Erythroblast (primary cell): Measurements from ENCODE around the gene PRMT7.

ENCODE experiments used
- DNase-seq, 2 experiments: peaks; one replicate each; lab custom pipeline; 2025; lab: John Stamatoyannopoulos, UW
- GATA1 ChIP-seq: IDR thresholded peaks from 2 replicates; pipeline ENCODE4 v1.6.1; 2011; ENCODE audit warnings: low read depth, mild to moderate bottlenecking, control low read depth, low read length, moderate library complexity
- POLR2A ChIP-seq: IDR thresholded peaks from 2 replicates; pipeline ENCODE4 v1.6.1; 2011; ENCODE audit warnings: mild to moderate bottlenecking, low read length

Gene PRMT7

GRCh38 chr16:68355447-68356248, 44.8 kb downstream of the PRMT7 start:
- TF ChIP-seq GATA1 (no peak), POLR2A (no peak)
- DNase-seq: no peak

GRCh38 chr16:68356249-68356918, 45.6 kb downstream of the PRMT7 start:
- no peak for DNase-seq
- TF ChIP-seq POLR2A: no peak
- TF ChIP-seq GATA1: no peak

GRCh38 chr16:68356919-68357286, 46.1 kb downstream of the PRMT7 start:
- TF ChIP-seq POLR2A (no peak), GATA1 (no peak)
- DNase-seq: no peak

GRCh38 chr16:68357521-68357922, 46.7 kb downstream of the PRMT7 start:
- no peak for DNase-seq
- no peak for TF ChIP-seq GATA1
- no peak for TF ChIP-seq POLR2A

- no peak for DNase-seq
- TF ChIP-seq POLR2A: no peak
- no peak for TF ChIP-seq GATA1
These were observed 47.1 kb downstream of the PRMT7 start for GRCh38 chr16:68357923-68358322.

- no peak for TF ChIP-seq GATA1
- no peak for TF ChIP-seq POLR2A
- DNase-seq: no peak
These were observed 48.1 kb downstream of the PRMT7 start for GRCh38 chr16:68358951-68359350.

GRCh38 chr16:68359398-68360191, 48.8 kb downstream of the PRMT7 start:
- TF ChIP-seq POLR2A (no peak), GATA1 (no peak)
- DNase-seq: no peak

- TF ChIP-seq POLR2A (no peak), GATA1 (no peak)
- no peak for DNase-seq
These were observed 49.7 kb downstream of the PRMT7 start for GRCh38 chr16:68360547-68360946.

GRCh38 chr16:68360956-68361355, 50.1 kb downstream of the PRMT7 start:
- no peak for DNase-seq
- no peak for TF ChIP-seq GATA1
- TF ChIP-seq POLR2A: no peak

GRCh38 chr16:68361485-68361884, 50.7 kb downstream of the PRMT7 start:
- DNase-seq: no peak
- TF ChIP-seq POLR2A (no peak), GATA1 (no peak)

GRCh38 chr16:68362262-68362913, 51.6 kb downstream of the PRMT7 start:
- DNase-seq: no peak
- TF ChIP-seq GATA1 (no peak), POLR2A (no peak)

- DNase-seq: no peak
- TF ChIP-seq POLR2A (no peak), GATA1 (no peak)
These were observed 52.3 kb downstream of the PRMT7 start for GRCh38 chr16:68362947-68363657.

GRCh38 chr16:68363658-68364521, 53.1 kb downstream of the PRMT7 start:
- no peak for DNase-seq
- TF ChIP-seq POLR2A: no peak
- TF ChIP-seq GATA1: no peak

GRCh38 chr16:68364561-68364998, 53.8 kb downstream of the PRMT7 start:
- no peak for DNase-seq
- no peak for TF ChIP-seq POLR2A
- TF ChIP-seq GATA1: no peak
